MCF 10A (cell line): Measurements from ENCODE around the gene SLC35B2. TPM values are rescaled to one million over a fixed set of nuclear protein-coding genes. Genes with fewer than 3 reads are reported as not detected.
A peak's percentile ranks its signal among the peaks of the same experiment; 100 is the strongest.

Source experiments
- BruUV-seq: library from RNA; stranded (reverse); fragments of 400-500 nt; replicated peaks from 2 replicates; lab custom pipeline; 2021; lab: Mats Ljungman, UMichigan
- CTCF ChIA-PET: fragments of 300-600 bp; sonication (Branson Sonifier 250); formaldehyde crosslinking; extraction: SDS; loops from one replicate; lab custom pipeline; 2021; ENCODE audit warnings: antibody characterized with exemption, inconsistent platforms; lab: Yijun Ruan, JAX
- POLR2A ChIA-PET: fragments of 300-600, 350-650 bp; sonication (Branson Sonifier 250); formaldehyde crosslinking; extraction: SDS; loops from one replicate; lab custom pipeline; 2020; ENCODE audit warnings: antibody characterized with exemption, inconsistent platforms; lab: Yijun Ruan, JAX
- DNase-seq: peaks from one replicate; pipeline ENCODE4 v3.0.0-alpha.2; 2018; ENCODE audit not compliant: unreplicated experiment
- H3K27ac Mint-ChIP-seq: one replicate; pipeline ENCODE4 v1.8.0; 2022; ENCODE audit warnings: mild to moderate bottlenecking, low read depth, mixed read lengths; ENCODE audit not compliant: unreplicated experiment
- H3K27me3 Mint-ChIP-seq: one replicate; pipeline ENCODE4 v1.8.0; 2022; ENCODE audit warnings: mixed read lengths; ENCODE audit not compliant: insufficient read depth, unreplicated experiment
- H3K36me3 Mint-ChIP-seq: one replicate; pipeline ENCODE4 v1.8.0; 2022; ENCODE audit warnings: mild to moderate bottlenecking, moderate library complexity, mixed read lengths; ENCODE audit not compliant: insufficient read depth, unreplicated experiment
- H3K4me1 Mint-ChIP-seq: one replicate; pipeline ENCODE4 v1.8.0; 2022; ENCODE audit warnings: mixed read lengths; ENCODE audit not compliant: insufficient read depth, unreplicated experiment
- H3K4me3 Mint-ChIP-seq: one replicate; pipeline ENCODE4 v1.8.0; 2022; ENCODE audit warnings: mild to moderate bottlenecking, moderate library complexity, mixed read lengths; ENCODE audit not compliant: unreplicated experiment
- H3K9me3 Mint-ChIP-seq: one replicate; pipeline ENCODE4 v1.8.0; 2022; ENCODE audit warnings: mixed read lengths; ENCODE audit not compliant: unreplicated experiment
- intact Hi-C: fragments of 100-400 bp; cut with micrococcal nuclease; formaldehyde crosslinking; loops from 2 replicates; pipeline ENCODE4 v1.14.1; 2022
- total RNA-seq: library from RNA; stranded (reverse); gene quantifications from 2 replicates; pipeline ENCODE4 v1.2.3, GENCODE V29; 2022
- TF ChIP-seq, protein P1 (sequence below): fragments of 200-600 bp; IDR thresholded peaks from one replicate; pipeline ENCODE4 v1.8.0; 2022; ENCODE audit warnings: antibody characterized with exemption, mild to moderate bottlenecking; ENCODE audit not compliant: unreplicated experiment

SLC35B2 gene
- total RNA-seq, 1 experiment from 2014 or later: 27.1 TPM

DNA sequence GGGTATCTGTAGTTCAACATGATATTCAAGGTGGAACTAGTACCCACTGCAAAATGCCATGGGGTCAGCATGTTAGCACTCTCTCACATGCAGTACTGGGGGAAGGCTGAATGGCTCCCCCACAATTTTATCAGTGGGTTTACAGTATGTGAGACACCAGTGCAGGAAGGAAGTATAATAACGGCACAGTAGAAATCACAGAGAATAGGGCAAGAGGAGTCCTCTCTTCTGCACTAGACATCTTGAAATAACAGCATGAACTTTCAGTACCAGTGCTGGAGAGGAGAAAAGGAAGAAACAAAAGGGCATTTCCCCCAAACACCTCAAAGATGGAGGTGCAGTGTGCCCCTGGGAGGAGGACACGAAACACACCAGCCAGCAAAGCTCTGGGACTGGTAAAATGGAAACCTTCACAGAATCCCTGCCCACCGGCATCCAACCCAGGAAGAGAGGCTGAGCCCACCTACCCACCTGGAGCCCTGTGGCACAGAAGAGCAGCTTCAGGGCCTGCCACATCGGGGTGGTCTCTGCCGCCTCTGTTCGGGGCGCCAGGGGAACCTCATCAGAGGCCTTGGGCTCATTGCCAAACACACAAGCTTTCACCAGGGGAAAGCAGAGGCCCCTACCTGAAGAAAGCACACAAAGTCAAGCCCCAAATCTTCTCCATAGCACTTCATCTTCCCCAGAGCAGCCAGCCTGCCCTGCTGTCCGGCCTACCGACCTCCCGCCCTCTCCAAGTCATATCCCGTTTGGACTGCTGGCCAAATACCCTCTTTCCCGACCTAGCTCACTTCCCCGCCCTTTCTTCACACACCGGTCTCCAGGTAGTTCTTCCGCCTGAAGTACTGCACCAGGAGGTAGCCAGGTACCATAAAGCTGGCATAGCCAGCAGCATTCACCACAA is 1.2 kb downstream of the SLC35B2 start:
- CTCF ChIA-PET: interaction anchor here (0.6 to 4.5 kb wide), 32 partner anchors 8 to 585 kb away, joined by 3 to 33 read pairs (median 4); partner anchors contain the start of genes AARS2, HSP90AB1 and SLC29A1
- Mint-ChIP-seq H3K4me1 (peaks cover 56% of the 10 kb centered on the region), H3K27ac (peak overlapping the region; percentile 59), H3K36me3 (peaks cover 64% of the 10 kb centered on the region), H3K27me3 (no peaks in the 10 kb centered on the region), H3K4me3 (peak overlapping the region; percentile 84), H3K9me3 (no peaks in the 10 kb centered on the region)
- TF ChIP-seq, protein P1, sequence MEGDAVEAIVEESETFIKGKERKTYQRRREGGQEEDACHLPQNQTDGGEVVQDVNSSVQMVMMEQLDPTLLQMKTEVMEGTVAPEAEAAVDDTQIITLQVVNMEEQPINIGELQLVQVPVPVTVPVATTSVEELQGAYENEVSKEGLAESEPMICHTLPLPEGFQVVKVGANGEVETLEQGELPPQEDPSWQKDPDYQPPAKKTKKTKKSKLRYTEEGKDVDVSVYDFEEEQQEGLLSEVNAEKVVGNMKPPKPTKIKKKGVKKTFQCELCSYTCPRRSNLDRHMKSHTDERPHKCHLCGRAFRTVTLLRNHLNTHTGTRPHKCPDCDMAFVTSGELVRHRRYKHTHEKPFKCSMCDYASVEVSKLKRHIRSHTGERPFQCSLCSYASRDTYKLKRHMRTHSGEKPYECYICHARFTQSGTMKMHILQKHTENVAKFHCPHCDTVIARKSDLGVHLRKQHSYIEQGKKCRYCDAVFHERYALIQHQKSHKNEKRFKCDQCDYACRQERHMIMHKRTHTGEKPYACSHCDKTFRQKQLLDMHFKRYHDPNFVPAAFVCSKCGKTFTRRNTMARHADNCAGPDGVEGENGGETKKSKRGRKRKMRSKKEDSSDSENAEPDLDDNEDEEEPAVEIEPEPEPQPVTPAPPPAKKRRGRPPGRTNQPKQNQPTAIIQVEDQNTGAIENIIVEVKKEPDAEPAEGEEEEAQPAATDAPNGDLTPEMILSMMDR: no peak
- no TSS peak for BruUV-seq
- POLR2A ChIA-PET: interaction anchor here (0.7 to 3.0 kb wide), 20 partner anchors 9 to 620 kb away, joined by 3 to 121 read pairs (median 4); partner anchors contain the start of genes AARS2, HSP90AB1, MAD2L1BP and NFKBIE
- intact Hi-C loops: loop anchor here (1.0 kb wide), 1 partner anchor 10 kb away; no protein-coding TSS in a partner anchor
- DNase-seq: no peak

DNA sequence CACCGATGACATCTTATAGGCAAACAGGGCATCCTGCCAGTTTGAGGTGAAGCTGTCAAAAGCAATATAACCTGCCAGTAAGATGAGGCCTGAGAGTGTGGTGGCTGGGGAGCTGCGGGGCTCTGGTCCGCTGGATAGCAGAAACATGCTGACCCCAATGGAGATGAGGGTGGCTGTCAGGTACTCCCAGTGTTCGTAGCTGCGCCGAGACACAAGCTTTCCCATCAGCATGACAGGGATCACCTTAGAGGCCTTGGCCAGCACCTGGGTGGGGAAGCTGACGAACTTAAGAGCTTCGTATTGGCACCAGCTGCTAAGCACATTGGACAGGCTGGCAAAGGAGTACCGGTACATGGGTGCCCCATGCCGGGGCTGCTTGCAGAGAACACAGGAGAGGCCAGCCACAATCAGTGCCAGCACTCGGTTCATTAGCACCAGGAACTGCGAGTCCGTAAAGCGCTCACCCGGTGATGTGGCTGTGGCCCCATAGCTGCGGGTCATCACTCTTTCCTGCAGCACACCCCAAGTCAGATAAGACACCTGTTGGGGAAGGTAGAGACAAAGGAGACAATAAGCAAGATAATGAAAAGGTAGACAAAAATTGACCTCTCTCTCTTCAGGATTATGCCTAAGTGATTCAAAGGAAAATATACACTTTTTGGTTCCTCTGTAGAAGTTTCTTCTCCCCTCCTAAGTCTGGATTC is 2.1 kb downstream of the SLC35B2 start:
- no peaks in the 10 kb centered on the region for H3K9me3 Mint-ChIP-seq
- POLR2A ChIA-PET: interaction anchor here (0.8 to 3.0 kb wide), 5 partner anchors 9 to 26 kb away, joined by 3 to 121 read pairs (median 5); partner anchors contain the start of gene HSP90AB1
- no peaks in the 10 kb centered on the region for H3K27me3 Mint-ChIP-seq
- TF ChIP-seq, protein P1: no peak
- BruUV-seq: no TSS peak
- peak overlapping the region; percentile 59 for H3K27ac Mint-ChIP-seq
- peak; percentile 51 for DNase-seq
- H3K4me1 Mint-ChIP-seq: peaks cover 61% of the 10 kb centered on the region
- H3K36me3 Mint-ChIP-seq: peaks cover 73% of the 10 kb centered on the region
- CTCF ChIA-PET: interaction anchor here (0.5 to 4.5 kb wide), 9 partner anchors 9 to 587 kb away, joined by 3 to 33 read pairs (median 4); partner anchors contain the start of gene SLC29A1
- peak overlapping the region; percentile 84 for H3K4me3 Mint-ChIP-seq
- intact Hi-C loops: no loop called here

GRCh38 chr6:44254191-44255104 is 2.9 kb downstream of the SLC35B2 start:
- peak overlapping the region; percentile 22 for H3K4me3 Mint-ChIP-seq

More at GRCh38 chr6:44254191-44255104, 2.9 kb downstream of the SLC35B2 start:
- DNase-seq: no peak
- H3K36me3 Mint-ChIP-seq: peaks cover 81% of the 10 kb centered on the region
- TSS peak; percentile 27 for BruUV-seq
- no peaks in the 10 kb centered on the region for H3K9me3 Mint-ChIP-seq
- TF ChIP-seq, protein P1: no peak
- peaks cover 69% of the 10 kb centered on the region for H3K4me1 Mint-ChIP-seq
- POLR2A ChIA-PET: interaction anchor here (0.6 to 3.0 kb wide), 6 partner anchors 8 to 82 kb away, joined by 3 to 121 read pairs (median 4); partner anchors contain the start of gene HSP90AB1
- CTCF ChIA-PET: interaction anchor here (0.5 to 4.5 kb wide), 14 partner anchors 8 to 587 kb away, joined by 3 to 33 read pairs (median 5); partner anchors contain the start of gene SLC29A1
- H3K27me3 Mint-ChIP-seq: no peaks in the 10 kb centered on the region
- intact Hi-C loops: no loop called here
- peak overlapping the region; percentile 44 for H3K27ac Mint-ChIP-seq
